K562 (cell line): ENCODE measurements around the gene ABCF2. TPM values are rescaled to one million over a fixed set of nuclear protein-coding genes. Genes with fewer than 3 reads are reported as not detected.

Experiments used
- CBFA2T2 ChIP-seq: fragments of 450-650 bp; conservative IDR thresholded peaks from 2 replicates; pipeline ENCODE4 v1.6.1; 2017; ENCODE audit warnings: mild to moderate bottlenecking
- GABPA ChIP-seq: fragments of 200-800 bp; sonication (Bioruptor generic); conservative IDR thresholded peaks from 2 replicates; pipeline ENCODE4 v1.6.1; 2016; ENCODE audit warnings: low read depth, missing genetic modification characterization, missing compliant biosample characterization
- NCOA4 ChIP-seq: fragments of 450-650 bp; IDR thresholded peaks from 2 replicates; pipeline ENCODE4 v1.6.1; 2018; ENCODE audit warnings: mild to moderate bottlenecking; ENCODE audit not compliant: partially characterized antibody
- NONO ChIP-seq, 2 experiments: fragments of 200-400 bp in 1 of 2; fragments of 450-650 bp in 1 of 2; formaldehyde crosslinking in 1 of 2; IDR thresholded peaks; 2 replicates each; pipeline ENCODE4 v1.6.1; 2017; ENCODE audit warnings: low read depth in 2 of 2, mild to moderate bottlenecking in 2 of 2, moderate library complexity in 2 of 2, low read length in 1 of 2
- SIRT6 ChIP-seq: IDR thresholded peaks from one replicate; pipeline ENCODE4 v1.6.1; 2012; ENCODE audit warnings: low read depth, mild to moderate bottlenecking, control low read depth, inconsistent platforms, low read length, moderate library complexity
- SMARCA5 ChIP-seq: fragments of 450-650 bp; IDR thresholded peaks from 2 replicates; pipeline ENCODE4 v1.6.1; 2016
- SPI1 ChIP-seq: IDR thresholded peaks from 2 replicates; pipeline ENCODE4 v1.6.1; 2011; ENCODE audit warnings: low read depth, low read length, control low read depth, borderline replicate concordance
- TOE1 ChIP-seq, 2 experiments: fragments of 450-650 bp in 1 of 2; sonication (generic) in 1 of 2; formaldehyde crosslinking in 1 of 2; IDR thresholded peaks; 2 replicates each; pipeline versions ENCODE4 v1.7.1 to v1.8.0; 2016 to 2022; ENCODE audit warnings: borderline replicate concordance in 2 of 2, mild to moderate bottlenecking in 2 of 2, antibody characterized with exemption in 1 of 2, inconsistent platforms in 1 of 2, low read depth in 1 of 2, missing genetic modification reagents in 1 of 2, moderate library complexity in 1 of 2
- XRCC3 ChIP-seq: fragments of 450-650 bp; IDR thresholded peaks from 2 replicates; pipeline ENCODE4 v1.6.1; 2017; ENCODE audit warnings: mild to moderate bottlenecking, moderate library complexity
- ZFP36 ChIP-seq: fragments of 150-350 bp; IDR thresholded peaks from 2 replicates; pipeline ENCODE4 v1.6.1; 2018; ENCODE audit warnings: low read length, low read depth; ENCODE audit not compliant: partially characterized antibody
- polyA plus RNA-seq, 8 experiments: library from polyadenylated mRNA; depleted of rRNA in 4 of 8; stranded (reverse) in 5 of 8; unstranded in 3 of 8; fragments of >200 nt; fragmentation: Nextera tagmentation in 2 of 8; fragmentation: Illumina TruSeq in 1 of 8; extraction: Ambion mirVana in 2 of 8; extraction: Trizol in 1 of 8; gene quantifications; 2 replicates each; pipeline versions ENCODE4 v1.2.1 to v1.2.3, GENCODE V29; 2011 to 2014; ENCODE audit warnings: inconsistent platforms in 1 of 8, missing spikeins in 1 of 8
- total RNA-seq, 7 experiments: library from RNA; depleted of rRNA in 6 of 7; stranded (reverse); fragments of >200 nt in 6 of 7; fragmentation: Illumina TruSeq in 2 of 7; extraction: Trizol in 2 of 7; gene quantifications; 2 replicates each; pipeline versions ENCODE4 v1.2.1 to v1.2.3, GENCODE V29; 2011 to 2021; ENCODE audit warnings: low replicate concordance in 1 of 7
- TF ChIP-seq, protein P1 (sequence below), 2 experiments: fragments of 450-650 bp in 1 of 2; IDR thresholded peaks; 2 replicates each; pipeline ENCODE4 v1.6.1; 2011 to 2017; ENCODE audit warnings: low read depth in 2 of 2, antibody characterized with exemption in 1 of 2, borderline replicate concordance in 1 of 2, low read length in 1 of 2, mild to moderate bottlenecking in 1 of 2, mixed read lengths in 1 of 2; ENCODE audit not compliant: control insufficient read depth in 1 of 2
- TF ChIP-seq, protein P2 (sequence below): fragments of 250-450 bp; sonication (Bioruptor Pico); IDR thresholded peaks from 2 replicates; pipeline ENCODE4 v1.4.0; 2020; ENCODE audit warnings: mild to moderate bottlenecking, moderate library complexity
- TF ChIP-seq, protein P3 (sequence below): fragments of 450-650 bp; IDR thresholded peaks from 2 replicates; pipeline ENCODE4 v1.6.1; 2016
- TF ChIP-seq, protein P4 (sequence below): sonication (generic); formaldehyde crosslinking; IDR thresholded peaks from 2 replicates; pipeline ENCODE4 v1.8.0; 2022; ENCODE audit warnings: mild to moderate bottlenecking, missing genetic modification reagents, borderline replicate concordance

The ABCF2 gene
- total and polyA plus RNA-seq, 9 of the 15 experiments (the other 6 are each of a cell fraction or from before 2014, with no cell fraction given): 62.1 to 224 (median 113) TPM

DNA sequence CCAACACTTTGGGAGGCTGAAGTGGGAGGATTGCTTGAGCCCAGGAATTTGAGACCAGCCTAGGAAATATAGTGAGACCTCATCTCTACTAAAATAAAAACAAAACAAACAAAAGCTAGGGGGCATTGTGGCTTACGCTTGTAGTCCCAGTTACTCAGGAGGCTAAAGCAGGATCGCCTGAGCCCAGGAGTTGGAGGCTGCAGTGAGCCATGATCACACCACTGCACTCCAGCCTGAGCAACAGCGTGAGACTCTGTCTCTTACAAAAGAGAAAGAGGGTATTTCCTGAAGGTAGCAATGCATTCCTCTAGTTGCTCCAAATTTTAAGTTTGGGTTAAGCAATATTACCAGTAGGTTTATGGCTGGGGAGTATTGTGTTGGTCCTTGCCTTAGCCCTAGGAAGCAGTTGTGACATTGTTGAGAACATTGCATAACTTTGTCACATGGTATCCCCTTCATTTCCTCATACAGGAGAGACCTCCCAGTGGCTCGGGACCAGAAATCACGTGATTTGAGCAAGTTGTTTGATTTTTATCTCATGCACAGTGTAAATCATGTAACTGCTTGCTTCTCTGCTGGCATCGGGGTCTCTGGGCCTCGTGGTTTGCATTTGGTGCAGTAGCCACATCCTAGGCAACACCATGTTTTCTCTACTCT lies 44.8 kb upstream of the ABCF2 start (continued):
- TF ChIP-seq NONO (IDR thresholded peaks at IDR 0.05; ENCODE audit: low read depth in 2 of 2, low read length in 1 of 2): no peak
- TF ChIP-seq, protein P1, sequence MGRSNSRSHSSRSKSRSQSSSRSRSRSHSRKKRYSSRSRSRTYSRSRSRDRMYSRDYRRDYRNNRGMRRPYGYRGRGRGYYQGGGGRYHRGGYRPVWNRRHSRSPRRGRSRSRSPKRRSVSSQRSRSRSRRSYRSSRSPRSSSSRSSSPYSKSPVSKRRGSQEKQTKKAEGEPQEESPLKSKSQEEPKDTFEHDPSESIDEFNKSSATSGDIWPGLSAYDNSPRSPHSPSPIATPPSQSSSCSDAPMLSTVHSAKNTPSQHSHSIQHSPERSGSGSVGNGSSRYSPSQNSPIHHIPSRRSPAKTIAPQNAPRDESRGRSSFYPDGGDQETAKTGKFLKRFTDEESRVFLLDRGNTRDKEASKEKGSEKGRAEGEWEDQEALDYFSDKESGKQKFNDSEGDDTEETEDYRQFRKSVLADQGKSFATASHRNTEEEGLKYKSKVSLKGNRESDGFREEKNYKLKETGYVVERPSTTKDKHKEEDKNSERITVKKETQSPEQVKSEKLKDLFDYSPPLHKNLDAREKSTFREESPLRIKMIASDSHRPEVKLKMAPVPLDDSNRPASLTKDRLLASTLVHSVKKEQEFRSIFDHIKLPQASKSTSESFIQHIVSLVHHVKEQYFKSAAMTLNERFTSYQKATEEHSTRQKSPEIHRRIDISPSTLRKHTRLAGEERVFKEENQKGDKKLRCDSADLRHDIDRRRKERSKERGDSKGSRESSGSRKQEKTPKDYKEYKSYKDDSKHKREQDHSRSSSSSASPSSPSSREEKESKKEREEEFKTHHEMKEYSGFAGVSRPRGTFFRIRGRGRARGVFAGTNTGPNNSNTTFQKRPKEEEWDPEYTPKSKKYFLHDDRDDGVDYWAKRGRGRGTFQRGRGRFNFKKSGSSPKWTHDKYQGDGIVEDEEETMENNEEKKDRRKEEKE (IDR thresholded peaks at IDR 0.05; ENCODE audit: borderline replicate concordance in 1 of 2, control insufficient read depth in 1 of 2, low read depth in 2 of 2, low read length in 1 of 2): no peak
- TF ChIP-seq SMARCA5: no peak
- no peak for TF ChIP-seq SPI1
- TF ChIP-seq, protein P2, sequence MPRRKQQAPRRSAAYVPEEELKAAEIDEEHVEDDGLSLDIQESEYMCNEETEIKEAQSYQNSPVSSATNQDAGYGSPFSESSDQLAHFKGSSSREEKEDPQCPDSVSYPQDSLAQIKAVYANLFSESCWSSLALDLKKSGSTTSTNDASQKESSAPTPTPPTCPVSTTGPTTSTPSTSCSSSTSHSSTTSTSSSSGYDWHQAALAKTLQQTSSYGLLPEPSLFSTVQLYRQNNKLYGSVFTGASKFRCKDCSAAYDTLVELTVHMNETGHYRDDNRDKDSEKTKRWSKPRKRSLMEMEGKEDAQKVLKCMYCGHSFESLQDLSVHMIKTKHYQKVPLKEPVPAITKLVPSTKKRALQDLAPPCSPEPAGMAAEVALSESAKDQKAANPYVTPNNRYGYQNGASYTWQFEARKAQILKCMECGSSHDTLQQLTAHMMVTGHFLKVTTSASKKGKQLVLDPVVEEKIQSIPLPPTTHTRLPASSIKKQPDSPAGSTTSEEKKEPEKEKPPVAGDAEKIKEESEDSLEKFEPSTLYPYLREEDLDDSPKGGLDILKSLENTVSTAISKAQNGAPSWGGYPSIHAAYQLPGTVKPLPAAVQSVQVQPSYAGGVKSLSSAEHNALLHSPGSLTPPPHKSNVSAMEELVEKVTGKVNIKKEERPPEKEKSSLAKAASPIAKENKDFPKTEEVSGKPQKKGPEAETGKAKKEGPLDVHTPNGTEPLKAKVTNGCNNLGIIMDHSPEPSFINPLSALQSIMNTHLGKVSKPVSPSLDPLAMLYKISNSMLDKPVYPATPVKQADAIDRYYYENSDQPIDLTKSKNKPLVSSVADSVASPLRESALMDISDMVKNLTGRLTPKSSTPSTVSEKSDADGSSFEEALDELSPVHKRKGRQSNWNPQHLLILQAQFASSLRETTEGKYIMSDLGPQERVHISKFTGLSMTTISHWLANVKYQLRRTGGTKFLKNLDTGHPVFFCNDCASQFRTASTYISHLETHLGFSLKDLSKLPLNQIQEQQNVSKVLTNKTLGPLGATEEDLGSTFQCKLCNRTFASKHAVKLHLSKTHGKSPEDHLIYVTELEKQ (CRISPR knock-in tag): no peak
- TF ChIP-seq GABPA (tag): peak; percentile 42; the same call in 1 of the 2 replicates
- TF ChIP-seq NCOA4: no peak
- no peak for TF ChIP-seq ZFP36
- TF ChIP-seq XRCC3: no peak
- TF ChIP-seq, protein P3, sequence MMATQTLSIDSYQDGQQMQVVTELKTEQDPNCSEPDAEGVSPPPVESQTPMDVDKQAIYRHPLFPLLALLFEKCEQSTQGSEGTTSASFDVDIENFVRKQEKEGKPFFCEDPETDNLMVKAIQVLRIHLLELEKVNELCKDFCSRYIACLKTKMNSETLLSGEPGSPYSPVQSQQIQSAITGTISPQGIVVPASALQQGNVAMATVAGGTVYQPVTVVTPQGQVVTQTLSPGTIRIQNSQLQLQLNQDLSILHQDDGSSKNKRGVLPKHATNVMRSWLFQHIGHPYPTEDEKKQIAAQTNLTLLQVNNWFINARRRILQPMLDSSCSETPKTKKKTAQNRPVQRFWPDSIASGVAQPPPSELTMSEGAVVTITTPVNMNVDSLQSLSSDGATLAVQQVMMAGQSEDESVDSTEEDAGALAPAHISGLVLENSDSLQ: peak; percentile 34; the same call in 1 of the 2 replicates
- peak; percentile 91 for TF ChIP-seq TOE1 (IDR thresholded peaks at IDR 0.05; ENCODE audit: borderline replicate concordance)
- no peak for TF ChIP-seq TOE1 (CRISPR knock-in tag; IDR thresholded peaks at IDR 0.05; ENCODE audit: borderline replicate concordance, low read depth)
- TF ChIP-seq CBFA2T2: peak; percentile 42; the same call in 1 of the 2 replicates
- no peak for TF ChIP-seq SIRT6
- TF ChIP-seq, protein P4, sequence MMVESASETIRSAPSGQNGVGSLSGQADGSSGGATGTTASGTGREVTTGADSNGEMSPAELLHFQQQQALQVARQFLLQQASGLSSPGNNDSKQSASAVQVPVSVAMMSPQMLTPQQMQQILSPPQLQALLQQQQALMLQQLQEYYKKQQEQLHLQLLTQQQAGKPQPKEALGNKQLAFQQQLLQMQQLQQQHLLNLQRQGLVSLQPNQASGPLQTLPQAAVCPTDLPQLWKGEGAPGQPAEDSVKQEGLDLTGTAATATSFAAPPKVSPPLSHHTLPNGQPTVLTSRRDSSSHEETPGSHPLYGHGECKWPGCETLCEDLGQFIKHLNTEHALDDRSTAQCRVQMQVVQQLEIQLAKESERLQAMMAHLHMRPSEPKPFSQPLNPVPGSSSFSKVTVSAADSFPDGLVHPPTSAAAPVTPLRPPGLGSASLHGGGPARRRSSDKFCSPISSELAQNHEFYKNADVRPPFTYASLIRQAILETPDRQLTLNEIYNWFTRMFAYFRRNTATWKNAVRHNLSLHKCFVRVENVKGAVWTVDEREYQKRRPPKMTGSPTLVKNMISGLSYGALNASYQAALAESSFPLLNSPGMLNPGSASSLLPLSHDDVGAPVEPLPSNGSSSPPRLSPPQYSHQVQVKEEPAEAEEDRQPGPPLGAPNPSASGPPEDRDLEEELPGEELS (CRISPR knock-in tag): no peak
